ENCODE data around the gene UBE2F.

The UBE2F gene

DNA sequence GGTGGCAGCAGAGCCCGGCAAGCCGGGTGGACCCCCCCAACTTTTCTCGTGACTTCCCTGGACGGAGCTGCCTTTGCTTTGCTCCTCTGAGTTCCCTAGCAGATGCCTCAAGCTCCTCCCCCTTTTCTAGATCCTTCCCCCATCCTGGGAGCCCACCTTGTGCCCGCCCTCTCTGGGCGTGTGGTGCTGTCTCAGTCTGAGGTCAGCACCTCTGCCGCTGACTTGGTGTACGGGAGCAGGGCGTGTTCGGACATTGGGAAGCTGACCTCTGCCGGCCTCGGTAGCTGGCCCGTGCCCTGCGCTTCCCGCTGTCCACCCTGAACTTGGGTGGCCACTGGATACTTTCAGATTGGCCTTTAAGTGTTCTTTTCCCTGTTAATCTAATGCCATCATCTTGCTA is 113.7 kb downstream of the UBE2F start:
- DNase-seq (ENCODE audit: low spot score), result no peak

DNA sequence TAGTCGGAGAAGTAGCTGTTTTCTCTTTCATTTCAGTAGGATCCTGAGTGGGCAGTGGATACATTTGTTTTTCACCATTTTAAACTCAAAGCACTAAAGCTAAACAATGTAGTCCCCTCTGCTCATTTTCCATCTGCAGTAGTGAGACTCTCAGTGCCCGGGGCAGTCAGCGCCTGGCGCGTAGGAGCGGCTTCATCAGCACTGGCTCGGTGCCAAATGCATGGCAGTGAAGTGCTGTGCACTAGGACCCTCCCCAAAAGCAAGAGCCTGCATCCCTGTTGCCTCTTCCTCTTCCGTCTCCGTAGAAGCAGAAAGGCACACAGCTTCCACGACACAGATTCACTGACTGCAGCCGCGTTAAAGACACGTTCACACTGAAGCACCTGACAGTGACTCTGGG is 114.3 kb downstream of the UBE2F start:
- DNase-seq (ENCODE audit: low spot score), result no peak

DNA sequence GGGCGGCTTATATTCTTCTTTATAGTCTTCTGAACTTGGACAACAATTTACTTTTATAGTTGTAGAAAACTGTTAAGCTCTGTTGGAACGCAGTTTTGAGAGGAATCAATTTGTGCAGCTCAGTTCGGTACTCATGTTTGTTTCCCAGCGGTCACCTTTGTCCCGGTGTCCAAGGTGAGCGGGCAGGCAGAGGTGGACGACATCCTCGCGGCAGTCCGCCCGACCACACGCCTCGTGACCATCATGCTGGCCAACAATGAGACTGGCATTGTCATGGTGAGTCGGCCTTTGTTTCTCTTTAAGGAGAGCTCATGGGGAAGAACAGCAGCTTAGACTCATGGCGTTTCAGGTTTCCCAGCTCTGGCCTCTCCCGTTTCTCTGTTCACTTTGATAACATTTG is 114.7 kb downstream of the UBE2F start:
- no peak for DNase-seq (ENCODE audit: low spot score)

DNA sequence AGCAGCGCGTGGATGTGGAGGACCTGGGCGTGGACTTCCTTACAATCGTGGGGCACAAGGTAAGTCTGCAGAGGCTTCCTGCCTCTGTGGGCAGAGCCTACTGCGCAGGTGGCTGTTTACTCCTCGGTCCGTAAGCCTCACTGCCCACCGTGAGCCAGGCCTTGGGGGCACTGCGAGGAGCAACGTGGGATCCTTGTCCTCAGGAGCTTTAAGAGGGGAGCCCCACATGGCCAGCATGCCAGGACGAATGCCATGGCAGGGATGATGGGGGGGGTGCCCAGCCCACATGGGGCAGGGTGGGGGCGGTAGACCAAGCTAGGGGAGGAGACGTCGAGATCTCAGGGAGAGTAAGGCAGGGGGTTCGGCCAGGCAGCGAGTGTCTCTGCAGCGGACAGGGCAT is 115.3 kb downstream of the UBE2F start:
- no peak for DNase-seq (ENCODE audit: low spot score)

DNA sequence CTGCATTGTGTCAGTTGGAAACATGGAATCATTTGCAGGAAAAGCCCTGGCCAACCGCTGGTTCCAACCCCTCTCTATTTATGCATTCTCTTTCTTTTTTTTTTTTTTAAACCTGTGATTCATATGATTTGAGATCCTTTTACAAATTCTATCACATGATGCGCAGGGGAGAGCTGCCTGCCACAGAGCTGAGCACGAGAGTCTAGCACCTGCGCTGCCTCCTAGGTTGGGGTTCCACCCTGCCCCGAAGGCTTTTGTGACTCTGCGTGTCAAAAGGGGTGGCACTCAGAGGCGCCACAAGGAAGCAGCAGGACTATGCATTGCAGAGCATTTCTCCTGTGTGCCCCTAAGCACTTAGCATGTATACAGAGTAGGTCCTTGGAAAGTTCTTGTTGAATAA is 116.0 kb downstream of the UBE2F start:
- DNase-seq (ENCODE audit: low spot score), result no peak

DNA sequence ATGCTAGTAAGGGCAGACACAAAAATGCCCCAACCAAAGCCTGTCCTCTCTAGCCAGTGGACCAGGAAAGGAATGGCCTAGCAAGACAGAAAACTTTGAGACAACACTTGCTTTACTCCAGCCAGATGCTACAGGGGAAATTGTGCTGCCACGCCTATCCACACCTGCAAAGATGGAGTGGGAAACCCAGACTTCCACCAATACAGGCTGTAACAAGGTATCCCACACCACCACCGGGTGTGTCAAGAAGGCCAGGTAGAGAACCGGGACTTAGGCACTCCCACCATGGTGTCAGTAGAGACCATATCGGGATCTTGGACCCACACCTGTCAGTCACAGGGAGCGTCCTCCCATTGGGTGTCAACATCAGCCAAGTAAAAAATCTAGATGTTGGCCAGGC is 117.1 kb downstream of the UBE2F start:
- no peak for DNase-seq (ENCODE audit: low spot score)

DNA sequence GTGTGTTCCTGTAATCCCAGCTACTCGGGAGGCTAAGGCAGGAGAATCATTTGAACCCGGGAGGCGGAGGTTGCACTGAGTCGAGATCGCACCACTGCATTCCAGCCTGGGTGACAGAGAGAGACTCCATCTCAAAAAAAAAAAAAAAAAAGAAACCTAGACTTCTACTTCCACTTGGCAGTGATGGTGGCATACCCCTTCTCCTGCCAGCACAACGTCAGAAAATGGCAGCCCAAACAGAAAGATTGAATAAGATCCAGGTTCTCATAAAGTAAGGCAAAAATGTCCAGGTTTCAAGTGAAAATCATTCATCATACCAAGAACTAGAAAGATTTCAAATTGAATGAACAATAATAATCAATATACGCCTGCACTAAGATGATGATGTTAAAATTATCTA is 117.9 kb downstream of the UBE2F start:
- DNase-seq (ENCODE audit: low spot score), result no peak

DNA sequence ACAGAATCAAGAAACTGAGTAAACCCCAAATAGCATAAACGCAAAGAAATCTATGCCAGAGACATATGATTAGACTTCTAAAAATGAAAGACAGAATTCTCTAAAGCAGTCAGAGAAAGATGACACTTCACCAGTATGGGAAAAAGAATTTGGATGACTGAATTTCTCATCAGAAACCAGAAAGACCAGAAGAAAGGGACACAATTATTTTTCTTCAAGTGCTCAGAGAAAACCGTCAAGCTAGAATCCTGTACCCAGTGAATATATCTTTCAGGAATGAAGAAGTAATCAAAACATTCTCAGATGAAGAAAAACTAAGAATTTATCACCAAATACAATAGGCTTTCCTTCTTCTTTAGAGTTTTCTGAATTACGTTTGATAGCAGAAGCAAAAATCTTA is 119.1 kb downstream of the UBE2F start:
- DNase-seq (ENCODE audit: low spot score), result no peak

DNA sequence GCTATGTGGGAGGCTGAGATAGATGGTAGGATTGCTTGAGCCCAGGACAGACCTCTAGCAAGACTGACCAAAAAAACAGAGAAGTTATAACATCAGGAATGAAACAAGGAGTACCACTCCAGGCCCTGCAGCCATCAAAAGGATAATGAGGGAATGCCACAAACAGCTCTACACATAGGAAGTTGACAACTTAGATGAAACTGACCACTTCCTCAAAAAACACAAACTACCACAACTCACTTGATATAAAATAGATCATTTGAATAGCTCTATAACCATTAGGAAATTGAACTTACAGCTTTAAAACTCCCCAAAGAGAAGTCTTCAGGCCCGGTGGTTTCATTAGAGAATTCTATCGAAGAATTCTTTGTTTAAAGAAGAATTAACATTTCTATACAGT is 120.4 kb downstream of the UBE2F start:
- DNase-seq (ENCODE audit: low spot score), result no peak

DNA sequence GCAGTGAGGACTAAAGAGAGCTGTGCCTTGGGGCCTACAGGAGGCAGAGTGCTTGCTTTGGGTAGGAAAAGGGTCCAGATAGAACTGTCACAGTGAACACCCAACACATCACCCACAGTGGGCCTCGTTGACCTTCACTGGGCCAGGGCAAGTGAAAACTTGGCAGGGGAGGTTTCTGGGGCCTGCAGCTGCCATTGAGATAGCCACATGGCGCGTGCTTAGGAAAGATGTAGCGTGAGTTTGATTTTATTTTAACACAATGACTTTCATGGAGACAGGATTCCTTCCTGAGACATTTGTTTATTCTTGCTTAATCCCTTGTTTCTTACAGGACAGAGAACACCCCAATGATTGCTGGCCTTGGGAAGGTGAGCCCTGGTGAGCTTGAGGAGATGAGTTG is 124.1 kb downstream of the UBE2F start:
- no peak for DNase-seq (ENCODE audit: low spot score)

DNA sequence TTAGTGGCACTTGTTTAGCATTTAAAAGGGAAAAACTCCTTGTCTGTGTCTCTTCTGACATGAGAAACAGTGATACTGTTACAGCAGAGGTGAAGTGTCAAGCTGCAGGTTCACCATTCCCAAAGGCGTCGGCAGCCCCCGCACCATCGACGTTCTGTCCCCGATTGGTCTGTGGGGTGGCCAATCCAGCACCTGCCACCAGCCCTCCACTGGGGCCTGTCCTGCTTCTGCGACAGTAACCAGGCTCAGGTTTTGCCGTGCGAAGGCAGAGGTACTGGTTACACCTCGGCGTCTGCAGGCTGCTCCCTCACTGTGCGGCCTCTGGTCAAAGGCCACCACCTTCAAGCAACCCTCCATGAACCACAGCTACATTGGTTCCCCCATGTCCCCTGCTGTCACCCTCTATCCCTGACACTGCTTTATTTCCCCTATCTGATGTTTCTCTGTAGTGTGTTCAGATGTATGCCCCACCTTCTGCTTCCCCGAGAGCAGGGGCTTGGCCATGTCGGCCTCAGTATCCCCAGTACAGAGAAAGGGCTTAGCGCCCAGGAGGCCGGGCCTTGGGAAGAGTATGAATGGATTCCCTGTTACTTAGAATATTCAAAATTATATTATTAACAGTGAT is 124.7 kb downstream of the UBE2F start:
- no peak for DNase-seq (ENCODE audit: low spot score)
